ENCODE measurements around the gene PIK3R3.

PIK3R3 gene

DNA sequence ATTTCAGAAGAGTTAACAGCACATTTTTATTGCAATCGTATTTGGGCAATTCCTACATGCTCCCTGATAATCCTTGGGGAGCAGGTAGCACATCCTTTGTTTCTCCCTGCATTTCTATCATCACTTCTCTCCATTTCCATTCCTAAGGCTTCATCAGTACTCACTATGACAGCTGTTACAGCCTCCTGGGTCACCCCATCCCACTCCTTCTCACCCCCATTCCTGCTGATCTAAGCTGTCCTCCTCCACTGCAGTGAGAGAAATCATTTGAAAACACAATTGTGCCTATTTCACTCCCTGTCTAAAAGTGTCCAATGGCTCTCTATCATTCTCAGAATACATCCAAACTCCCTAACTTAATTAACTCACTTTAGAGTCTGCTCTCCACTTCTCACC, 25.5 kb upstream of the PIK3R3 start:
- no peak for DNase-seq (ENCODE audit: low read depth)

DNA sequence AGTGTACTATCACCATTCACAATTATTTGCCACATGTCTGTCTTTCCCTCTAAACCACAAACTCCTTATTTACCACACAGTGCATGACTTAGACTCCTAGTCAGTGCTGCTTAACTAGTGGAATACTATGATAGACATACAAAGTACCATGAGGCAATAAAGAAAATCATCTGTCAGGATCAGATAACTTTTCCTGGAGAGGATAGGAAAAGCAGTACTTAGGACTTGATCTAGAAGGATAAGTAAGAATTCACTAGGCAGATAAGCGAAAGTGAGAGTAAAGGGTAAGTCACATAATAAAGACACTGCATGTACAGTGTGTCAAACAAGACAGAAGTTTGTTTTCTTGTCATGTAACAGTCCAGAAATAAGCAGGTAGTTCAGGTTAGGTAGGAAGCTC, 21.3 kb upstream of the PIK3R3 start:
- no peak for DNase-seq (ENCODE audit: low read depth)

DNA sequence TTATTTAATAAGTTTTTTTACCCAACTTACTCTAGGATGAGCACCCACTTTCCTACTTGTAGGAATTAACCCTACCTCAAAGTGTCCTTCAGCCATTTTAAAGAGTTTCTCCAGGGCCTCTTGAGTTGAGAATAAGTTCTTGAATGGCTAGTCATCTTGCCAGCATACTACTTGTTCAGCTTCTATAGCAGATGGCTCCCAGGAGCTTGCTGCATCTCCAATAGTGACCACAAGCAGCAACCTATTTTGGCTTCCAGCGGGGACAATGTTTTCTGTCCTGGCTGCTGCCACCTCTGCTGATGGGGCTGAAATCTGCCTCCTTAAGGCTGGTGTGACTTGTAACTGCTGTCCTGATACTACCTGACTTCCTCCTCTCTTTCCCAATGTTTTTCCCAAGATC, 20.8 kb upstream of the PIK3R3 start:
- DNase-seq (ENCODE audit: low read depth): no peak

- no peak for DNase-seq (ENCODE audit: low read depth)
Observed at GRCh38 chr1:46152016-46152415, 19.6 kb upstream of the PIK3R3 start.

- DNase-seq (ENCODE audit: low read depth): no peak
Observed at GRCh38 chr1:46150085-46150484, 17.7 kb upstream of the PIK3R3 start.

- DNase-seq (ENCODE audit: low read depth): no peak
Observed at GRCh38 chr1:46148318-46148717, 15.9 kb upstream of the PIK3R3 start.

DNA sequence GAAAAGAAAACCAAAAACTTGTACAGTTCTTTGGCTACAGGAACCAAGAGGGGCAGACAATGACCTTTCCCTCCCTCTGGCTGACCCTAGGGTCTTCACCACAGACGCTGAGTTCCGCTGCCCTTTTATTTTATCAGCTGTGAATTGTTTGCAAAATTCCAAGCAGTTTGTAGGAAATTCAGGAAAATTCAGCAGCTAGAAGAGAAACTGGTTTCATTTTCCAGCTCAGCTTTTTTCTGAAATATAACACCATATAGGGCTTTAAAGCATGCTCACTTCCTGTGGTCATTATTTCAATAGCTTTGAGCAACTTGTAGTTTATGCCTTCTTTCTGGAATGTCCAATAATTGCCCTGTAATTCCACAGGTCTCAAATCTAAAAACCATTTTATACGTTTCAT, 5.5 kb upstream of the PIK3R3 start:
- no peak for DNase-seq (ENCODE audit: low read depth)

DNA sequence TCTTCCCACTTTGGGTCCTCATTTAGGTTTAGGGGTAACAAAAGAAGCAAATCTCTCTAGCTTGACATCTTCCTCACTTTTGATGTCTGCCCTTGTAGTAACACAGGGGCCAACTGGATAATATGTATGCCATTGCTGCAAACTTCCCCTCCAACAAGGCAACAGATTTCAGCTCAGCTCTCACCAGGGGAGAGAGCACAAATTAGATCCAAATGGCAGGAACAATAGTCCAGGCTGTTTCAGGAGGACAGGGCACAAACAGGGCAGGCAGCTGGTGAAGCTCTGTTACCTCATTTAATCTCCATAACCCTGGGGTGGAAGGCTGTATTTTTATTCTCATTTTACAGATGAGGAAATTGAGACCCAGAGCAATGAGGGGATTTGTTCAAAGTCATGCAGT, 4.3 kb upstream of the PIK3R3 start:
- no peak for DNase-seq (ENCODE audit: low read depth)

- no peak for DNase-seq (ENCODE audit: low read depth)
Observed at GRCh38 chr1:46134660-46135331, 2.4 kb upstream of the PIK3R3 start.

DNA sequence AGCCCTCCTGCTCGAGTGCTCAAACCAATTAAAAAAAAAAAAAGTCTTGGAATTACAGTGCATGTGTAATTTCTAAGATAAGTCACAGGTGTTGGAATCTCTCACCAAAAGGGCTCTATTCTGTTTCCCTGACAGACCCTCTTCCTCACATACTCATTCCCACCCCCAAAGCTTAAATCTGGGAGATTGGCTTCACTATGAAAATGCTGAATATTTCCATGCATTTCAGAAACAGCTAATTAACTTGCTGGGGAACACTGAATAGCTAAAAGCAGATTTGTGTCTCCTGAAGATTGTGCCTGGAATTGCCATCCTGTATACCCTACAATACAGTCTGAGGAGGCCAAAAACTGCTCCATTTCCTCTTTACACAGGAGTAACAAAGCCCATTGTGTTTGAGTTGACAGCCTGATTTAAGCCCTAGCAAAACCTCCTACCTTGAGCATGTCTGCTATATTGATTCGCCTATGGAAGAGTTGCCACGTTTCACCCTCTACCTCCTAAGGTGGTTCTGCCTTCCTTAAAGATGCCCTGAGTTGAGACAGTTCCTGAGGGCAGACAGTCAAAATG, 1.4 kb upstream of the PIK3R3 start:
- no peak for DNase-seq (ENCODE audit: low read depth)

- no peak for DNase-seq (ENCODE audit: low read depth)
Observed at GRCh38 chr1:46133181-46133658, 791 bp upstream of the PIK3R3 start.

GRCh38 chr1:46131712-46132528, 509 bp downstream of the PIK3R3 start:
- no peak for DNase-seq (ENCODE audit: low read depth)

- no peak for DNase-seq (ENCODE audit: low read depth)
Observed at GRCh38 chr1:46131093-46131492, 1.3 kb downstream of the PIK3R3 start.

GRCh38 chr1:46130606-46131005, 1.8 kb downstream of the PIK3R3 start:
- no peak for DNase-seq (ENCODE audit: low read depth)

GRCh38 chr1:46130121-46130520, 2.3 kb downstream of the PIK3R3 start:
- no peak for DNase-seq (ENCODE audit: low read depth)

DNA sequence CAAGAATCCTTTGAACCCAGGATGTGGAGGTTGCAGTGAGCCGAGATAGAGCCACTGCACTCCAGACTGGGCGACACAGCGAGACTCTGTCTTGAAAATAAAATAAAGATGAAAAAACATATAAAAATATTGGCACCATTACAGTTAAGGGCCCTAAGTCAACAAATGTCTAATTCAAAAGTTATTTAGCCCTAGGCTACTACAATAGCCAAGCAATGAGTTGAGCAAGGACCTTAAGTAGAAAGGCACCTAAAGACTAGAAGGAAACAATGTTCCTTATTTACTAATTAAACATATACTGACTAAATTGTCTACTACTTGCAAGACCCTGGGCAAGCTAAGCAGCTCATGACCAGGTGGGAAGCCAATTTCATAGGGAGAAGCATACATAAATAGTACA, 4.1 kb downstream of the PIK3R3 start:
- no peak for DNase-seq (ENCODE audit: low read depth)

- DNase-seq (ENCODE audit: low read depth): no peak
Observed at GRCh38 chr1:46118856-46119255, 13.6 kb downstream of the PIK3R3 start.

DNA sequence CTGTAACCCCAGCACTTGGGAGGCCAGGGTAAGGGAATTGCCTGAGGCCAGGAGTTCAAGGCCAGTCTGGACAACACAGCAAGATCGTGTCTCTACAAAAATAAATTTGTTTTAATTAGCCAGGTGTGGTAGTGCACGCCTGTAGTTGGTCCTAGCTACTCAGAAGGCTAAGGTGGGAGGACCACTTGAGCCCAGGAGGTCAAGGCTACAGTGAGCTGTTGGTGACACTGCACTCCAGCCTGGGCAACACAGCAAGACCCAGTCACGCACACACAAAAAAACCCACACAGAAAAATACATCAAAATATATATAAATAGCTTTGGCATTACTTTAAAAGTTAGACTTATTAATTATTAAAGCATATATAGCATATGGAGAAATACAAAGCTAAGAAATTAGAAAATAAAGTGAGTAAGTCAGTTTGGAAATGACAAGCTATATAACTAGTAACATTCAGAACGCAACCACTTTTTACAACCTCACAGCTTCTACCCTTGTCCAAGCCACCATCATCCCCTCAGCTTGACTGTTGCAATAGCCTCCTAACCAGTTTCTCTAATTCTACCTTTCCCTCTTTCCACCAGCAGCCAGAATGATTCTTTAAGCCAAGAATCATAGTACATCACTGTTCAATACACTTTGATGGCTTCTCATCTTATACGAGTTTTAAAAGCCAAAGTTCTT, 14.5 kb downstream of the PIK3R3 start:
- no peak for DNase-seq (ENCODE audit: low read depth)

GRCh38 chr1:46114925-46115603, 17.4 kb downstream of the PIK3R3 start:
- DNase-seq (ENCODE audit: low read depth): no peak

DNA sequence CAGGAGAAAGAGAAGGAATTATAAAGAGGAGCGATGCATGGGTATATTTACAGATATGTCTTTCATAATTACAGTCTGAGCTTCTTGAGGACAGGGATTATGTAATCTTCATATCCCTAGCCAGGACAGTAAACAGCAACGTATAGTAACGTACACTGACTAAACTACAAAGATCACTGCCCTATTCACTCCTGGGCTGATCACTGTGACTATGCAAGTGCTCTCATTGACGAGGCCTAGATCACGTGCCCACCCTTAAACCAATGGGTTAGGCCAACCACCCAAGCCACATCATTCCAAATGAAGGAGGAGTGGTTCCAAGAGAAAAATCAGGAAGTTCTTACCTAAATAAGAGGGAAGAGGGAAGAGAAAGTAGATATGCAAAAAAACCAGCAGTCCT, 18.5 kb downstream of the PIK3R3 start:
- DNase-seq (ENCODE audit: low read depth): no peak

DNA sequence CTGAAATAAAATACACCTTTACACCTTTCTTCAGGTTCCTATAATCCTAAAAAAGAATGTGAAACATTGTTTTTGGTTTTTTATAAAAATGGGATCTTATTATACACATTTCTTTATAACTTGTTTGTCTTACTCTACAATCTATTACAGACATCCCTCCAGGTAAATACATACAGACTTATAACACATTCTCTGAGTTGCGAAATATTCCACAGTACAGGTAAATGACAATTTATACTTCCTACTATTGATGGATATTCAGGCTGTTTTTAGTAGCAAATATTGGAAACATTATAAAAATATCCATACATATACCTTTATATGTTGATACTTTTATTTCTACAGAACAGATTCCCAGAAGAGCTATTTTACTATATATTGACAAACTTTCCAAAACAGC, 20.3 kb downstream of the PIK3R3 start:
- DNase-seq (ENCODE audit: low read depth): no peak

DNA sequence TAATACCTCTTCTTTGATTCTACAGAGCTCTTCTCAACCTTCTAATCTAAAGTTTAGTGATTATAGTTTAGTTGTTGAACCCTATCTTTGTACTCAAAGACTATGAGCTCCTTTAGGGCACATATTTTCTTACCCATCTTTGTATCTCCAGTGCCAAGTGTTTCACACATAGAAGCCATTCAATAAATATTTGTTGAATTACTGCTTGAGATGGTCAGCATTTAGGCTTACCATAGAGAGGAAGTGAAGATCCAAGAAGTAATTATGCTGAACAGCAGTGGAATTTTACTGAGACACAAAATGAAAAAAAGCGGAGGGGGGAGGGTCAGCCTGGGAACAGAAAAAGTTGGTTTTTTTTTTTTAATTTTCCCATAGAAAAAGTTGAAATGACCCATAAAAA, 21.9 kb downstream of the PIK3R3 start:
- no peak for DNase-seq (ENCODE audit: low read depth)

All from stimulated activated CD8-positive, alpha-beta memory T cell treated with anti-CD3 and anti-CD28 coated beads, Interleukin-7, amount 100 ng/mL, for 24 hours (primary cell).